SK-N-SH treated with all-trans-retinoic acid at 6 μM for 48 hours (cell line): Measurements from ENCODE around the gene FGFR3.

Source experiments
- ATAC-seq: fragments of 200-7000 bp; cut with Tn5 transposase; 3 replicates; pipeline ENCODE4 v1.9.1; 2020; ENCODE audit warnings: mild to moderate bottlenecking, moderate library complexity
- ARNTL ChIP-seq: fragments of 450-650 bp; formaldehyde crosslinking; IDR thresholded peaks from 2 replicates; pipeline ENCODE4 v1.5.0; 2020; ENCODE audit warnings: low read depth, mild to moderate bottlenecking, moderate library complexity, borderline replicate concordance
- BACH2 ChIP-seq: fragments of 250-450 bp; sonication (Bioruptor Pico); IDR thresholded peaks from 2 replicates; pipeline ENCODE4 v1.9.0; 2021; ENCODE audit warnings: mild to moderate bottlenecking, borderline replicate concordance
- CSDC2 ChIP-seq: fragments of 250-450 bp; sonication (Bioruptor Pico); IDR thresholded peaks from 2 replicates; pipeline ENCODE4 v1.5.0; 2020; ENCODE audit warnings: mild to moderate bottlenecking, moderate library complexity
- ESRRG ChIP-seq: fragments of 250-450 bp; sonication (Bioruptor Pico); IDR thresholded peaks from 2 replicates; pipeline ENCODE4 v1.6.1; 2021; ENCODE audit warnings: mild to moderate bottlenecking
- ISL1 ChIP-seq: fragments of 250-450 bp; sonication (Bioruptor Pico); IDR thresholded peaks from 2 replicates; pipeline ENCODE4 v2.1.2; 2022; ENCODE audit warnings: mild to moderate bottlenecking, moderate library complexity
- OSR1 ChIP-seq: fragments of 250-450 bp; sonication (Bioruptor Pico); IDR thresholded peaks from 2 replicates; pipeline ENCODE4 v1.8.0; 2022; ENCODE audit warnings: moderate library complexity, mild to moderate bottlenecking, inconsistent platforms
- PATZ1 ChIP-seq: fragments of 250-450 bp; sonication (Bioruptor Pico); IDR thresholded peaks from 2 replicates; pipeline ENCODE4 v1.8.0; 2020; ENCODE audit warnings: mild to moderate bottlenecking, moderate library complexity, borderline replicate concordance
- POU6F1 ChIP-seq: fragments of 250-450 bp; sonication (Bioruptor Pico); IDR thresholded peaks from 2 replicates; pipeline ENCODE4 v1.8.0; 2021; ENCODE audit warnings: low read depth, mild to moderate bottlenecking, moderate library complexity, borderline replicate concordance
- PPARA ChIP-seq: fragments of 250-450 bp; sonication (Bioruptor Pico); IDR thresholded peaks from 2 replicates; pipeline ENCODE4 v1.5.0; 2020; ENCODE audit warnings: mild to moderate bottlenecking, borderline replicate concordance
- RARB ChIP-seq: fragments of 250-450 bp; sonication (Bioruptor Pico); IDR thresholded peaks from 2 replicates; pipeline ENCODE4 v1.8.0; 2021; ENCODE audit warnings: mild to moderate bottlenecking, moderate library complexity
- SNAI2 ChIP-seq: fragments of 250-450 bp; sonication (Bioruptor Pico); IDR thresholded peaks from 2 replicates; pipeline ENCODE4 v1.5.0; 2020; ENCODE audit warnings: mild to moderate bottlenecking, moderate library complexity
- TCF4 ChIP-seq: fragments of 250-450 bp; sonication (Bioruptor Pico); IDR thresholded peaks from 2 replicates; pipeline ENCODE4 v1.8.0; 2021; ENCODE audit warnings: mild to moderate bottlenecking, moderate library complexity, borderline replicate concordance
- TOX ChIP-seq: fragments of 250-450 bp; sonication (Bioruptor Pico); IDR thresholded peaks from 2 replicates; pipeline ENCODE4 v1.8.0; 2021; ENCODE audit warnings: mild to moderate bottlenecking, moderate library complexity, borderline replicate concordance
- TSHZ2 ChIP-seq: fragments of 250-450 bp; sonication (Bioruptor Pico); IDR thresholded peaks from 2 replicates; pipeline ENCODE4 v1.5.0; 2020; ENCODE audit warnings: mild to moderate bottlenecking, moderate library complexity
- ZC3H10 ChIP-seq: fragments of 250-450 bp; sonication (Bioruptor Pico); IDR thresholded peaks from 2 replicates; pipeline ENCODE4 v1.5.1; 2021; ENCODE audit warnings: mild to moderate bottlenecking, moderate library complexity
- ZFP3 ChIP-seq: fragments of 250-450 bp; sonication (Bioruptor Pico); IDR thresholded peaks from 2 replicates; pipeline ENCODE4 v1.5.0; 2020; ENCODE audit warnings: mild to moderate bottlenecking, moderate library complexity
- ZFP30 ChIP-seq: fragments of 450-650 bp; formaldehyde crosslinking; IDR thresholded peaks from 2 replicates; pipeline ENCODE4 v1.5.0; 2022; ENCODE audit warnings: mild to moderate bottlenecking, moderate library complexity
- ZNF565 ChIP-seq: fragments of 450-650 bp; formaldehyde crosslinking; conservative IDR thresholded peaks from 2 replicates; pipeline ENCODE4 v1.5.0; 2020; ENCODE audit warnings: low read depth, mild to moderate bottlenecking, moderate library complexity
- ZNF70 ChIP-seq: fragments of 450-650 bp; formaldehyde crosslinking; IDR thresholded peaks from 2 replicates; pipeline ENCODE4 v1.5.0; 2020; ENCODE audit warnings: mild to moderate bottlenecking, moderate library complexity
- ZNF8 ChIP-seq: fragments of 450-650 bp; formaldehyde crosslinking; IDR thresholded peaks from 2 replicates; pipeline ENCODE4 v1.5.0; 2020; ENCODE audit warnings: mild to moderate bottlenecking, moderate library complexity
- TF ChIP-seq, protein P1 (sequence below): fragments of 250-450 bp; sonication (Bioruptor Pico); IDR thresholded peaks from 2 replicates; pipeline ENCODE4 v1.5.1; 2021; ENCODE audit warnings: mild to moderate bottlenecking, moderate library complexity
- TF ChIP-seq, protein P2 (sequence below): fragments of 250-450 bp; sonication (Bioruptor Pico); IDR thresholded peaks from 2 replicates; pipeline ENCODE4 v1.5.1; 2020; ENCODE audit warnings: low read depth, mild to moderate bottlenecking, moderate library complexity

FGFR3 gene

GRCh38 chr4:1825326-1825725, 32.2 kb downstream of the FGFR3 start:
- TF ChIP-seq, protein P1, sequence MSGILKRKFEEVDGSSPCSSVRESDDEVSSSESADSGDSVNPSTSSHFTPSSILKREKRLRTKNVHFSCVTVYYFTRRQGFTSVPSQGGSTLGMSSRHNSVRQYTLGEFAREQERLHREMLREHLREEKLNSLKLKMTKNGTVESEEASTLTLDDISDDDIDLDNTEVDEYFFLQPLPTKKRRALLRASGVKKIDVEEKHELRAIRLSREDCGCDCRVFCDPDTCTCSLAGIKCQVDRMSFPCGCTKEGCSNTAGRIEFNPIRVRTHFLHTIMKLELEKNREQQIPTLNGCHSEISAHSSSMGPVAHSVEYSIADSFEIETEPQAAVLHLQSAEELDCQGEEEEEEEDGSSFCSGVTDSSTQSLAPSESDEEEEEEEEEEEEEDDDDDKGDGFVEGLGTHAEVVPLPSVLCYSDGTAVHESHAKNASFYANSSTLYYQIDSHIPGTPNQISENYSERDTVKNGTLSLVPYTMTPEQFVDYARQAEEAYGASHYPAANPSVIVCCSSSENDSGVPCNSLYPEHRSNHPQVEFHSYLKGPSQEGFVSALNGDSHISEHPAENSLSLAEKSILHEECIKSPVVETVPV (CRISPR knock-in tag), result no peak
- TF ChIP-seq, protein P2, sequence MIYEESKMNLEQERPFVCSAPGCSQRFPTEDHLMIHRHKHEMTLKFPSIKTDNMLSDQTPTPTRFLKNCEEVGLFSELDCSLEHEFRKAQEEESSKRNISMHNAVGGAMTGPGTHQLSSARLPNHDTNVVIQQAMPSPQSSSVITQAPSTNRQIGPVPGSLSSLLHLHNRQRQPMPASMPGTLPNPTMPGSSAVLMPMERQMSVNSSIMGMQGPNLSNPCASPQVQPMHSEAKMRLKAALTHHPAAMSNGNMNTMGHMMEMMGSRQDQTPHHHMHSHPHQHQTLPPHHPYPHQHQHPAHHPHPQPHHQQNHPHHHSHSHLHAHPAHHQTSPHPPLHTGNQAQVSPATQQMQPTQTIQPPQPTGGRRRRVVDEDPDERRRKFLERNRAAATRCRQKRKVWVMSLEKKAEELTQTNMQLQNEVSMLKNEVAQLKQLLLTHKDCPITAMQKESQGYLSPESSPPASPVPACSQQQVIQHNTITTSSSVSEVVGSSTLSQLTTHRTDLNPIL (CRISPR knock-in tag), result no peak
- TF ChIP-seq TOX (CRISPR knock-in tag) (no peak), ZFP3 (CRISPR knock-in tag) (no peak), ESRRG (CRISPR knock-in tag) (no peak), OSR1 (CRISPR knock-in tag) (no peak), TSHZ2 (CRISPR knock-in tag) (no peak), ZNF8 (CRISPR knock-in tag) (no peak), ZFP30 (CRISPR knock-in tag) (no peak), RARB (CRISPR knock-in tag) (no peak), ZC3H10 (CRISPR knock-in tag) (no peak), TCF4 (CRISPR knock-in tag) (no peak), SNAI2 (CRISPR knock-in tag) (no peak), ZNF70 (CRISPR knock-in tag) (no peak), ARNTL (CRISPR knock-in tag) (no peak), CSDC2 (CRISPR knock-in tag) (no peak), POU6F1 (CRISPR knock-in tag) (no peak), ISL1 (CRISPR knock-in tag) (no peak), BACH2 (CRISPR knock-in tag) (no peak)
- no peak for ATAC-seq

DNA sequence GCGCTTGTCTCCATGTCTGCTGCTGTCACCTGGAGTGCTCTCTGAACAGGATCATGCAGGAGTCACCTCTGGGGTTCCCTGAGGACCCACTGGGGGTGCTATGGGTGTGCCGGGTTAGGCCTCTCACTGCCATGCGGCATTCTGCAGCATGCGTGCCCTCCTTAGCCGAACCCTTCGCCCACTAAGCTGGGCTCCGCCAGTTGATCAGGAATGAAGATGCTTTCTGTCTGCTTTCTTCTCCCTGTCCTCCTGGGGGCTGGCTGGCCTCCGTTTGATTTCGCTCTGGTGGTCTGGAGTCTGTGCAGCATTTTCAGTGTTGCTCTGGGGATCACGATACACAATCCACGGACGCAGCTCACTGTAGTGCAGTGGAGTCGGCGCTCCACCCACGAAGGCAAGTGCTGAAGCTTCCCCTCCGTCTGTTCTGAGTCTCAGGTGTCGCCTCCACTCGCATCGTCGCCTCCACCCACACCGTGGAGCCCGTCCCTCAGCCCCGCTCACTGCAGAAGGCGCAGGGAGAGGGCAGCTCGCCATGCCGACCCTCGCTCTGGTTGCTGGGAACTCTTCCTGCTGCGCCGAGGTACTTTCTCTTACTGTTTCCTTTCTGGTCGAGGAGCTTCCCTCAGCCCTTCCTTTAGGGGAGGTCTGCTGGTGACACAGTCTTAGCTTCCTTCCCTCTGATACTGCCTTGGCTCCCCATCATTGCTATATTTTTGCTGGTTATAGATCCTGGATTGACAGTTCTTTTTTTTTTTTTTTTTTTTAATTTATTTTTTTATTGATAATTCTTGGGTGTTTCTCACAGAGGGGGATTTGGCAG, 33.6 kb downstream of the FGFR3 start:
- ATAC-seq, result no peak
- no peak for TF ChIP-seq TCF4 (CRISPR knock-in tag)
- no peak for TF ChIP-seq ZFP3 (CRISPR knock-in tag)
- TF ChIP-seq ESRRG (CRISPR knock-in tag), result no peak
- no peak for TF ChIP-seq SNAI2 (CRISPR knock-in tag)
- TF ChIP-seq ZNF70 (CRISPR knock-in tag), result no peak
- no peak for TF ChIP-seq ZC3H10 (CRISPR knock-in tag)
- TF ChIP-seq PPARA, result no peak
- no peak for TF ChIP-seq RARB (CRISPR knock-in tag)
- TF ChIP-seq ISL1 (CRISPR knock-in tag), result no peak
- TF ChIP-seq ZNF565 (CRISPR knock-in tag), result no peak
- TF ChIP-seq, protein P2 (CRISPR knock-in tag), result no peak
- TF ChIP-seq TOX (CRISPR knock-in tag), result no peak
- no peak for TF ChIP-seq CSDC2 (CRISPR knock-in tag)
- TF ChIP-seq OSR1 (CRISPR knock-in tag), result no peak
- no peak for TF ChIP-seq ZFP30 (CRISPR knock-in tag)
- no peak for TF ChIP-seq PATZ1 (CRISPR knock-in tag)
- TF ChIP-seq, protein P1 (CRISPR knock-in tag), result no peak
- no peak for TF ChIP-seq TSHZ2 (CRISPR knock-in tag)
- TF ChIP-seq ZNF8 (CRISPR knock-in tag), result no peak
